ENCODE results near the gene CELSR1. TPM values are rescaled to one million over a fixed set of nuclear protein-coding genes. Genes with fewer than 3 reads are reported as not detected.

Gene CELSR1
- total RNA-seq, 1 donor from 2014 or later, result 8.9 TPM

- TF ChIP-seq CTCF (IDR thresholded peaks at IDR 0.05; ENCODE audit: borderline replicate concordance), result no peak
- H3K36me3 ChIP-seq, result no peaks in the 10 kb centered on the region
- intact Hi-C loops (cut with micrococcal nuclease), result no loop called here
- DNase-seq, result peak; percentile 16
- peak overlapping the region; percentile 89 for H3K27ac ChIP-seq (replicated peaks)
- H3K9me3 ChIP-seq (replicated peaks), result no peaks in the 10 kb centered on the region
- H3K27me3 ChIP-seq (ENCODE audit: low read depth), result no peaks in the 10 kb centered on the region
- peaks cover 92% of the 10 kb centered on the region for H3K4me1 ChIP-seq
- H3K4me3 ChIP-seq, result peak overlapping the region; percentile 91
These were observed 42.5 kb upstream of the CELSR1 start for GRCh38 chr22:46579751-46580449.

- DNase-seq, result peak; percentile 71
These were observed 41.6 kb upstream of the CELSR1 start for GRCh38 chr22:46578824-46579561.

GRCh38 chr22:46578251-46578823, 40.9 kb upstream of the CELSR1 start:
- intact Hi-C loops (cut with micrococcal nuclease), result no loop called here
- Histone ChIP-seq H3K9me3 (replicated peaks) (no peaks in the 10 kb centered on the region), H3K4me1 (peaks cover 92% of the 10 kb centered on the region), H3K27me3 (ENCODE audit: low read depth) (no peaks in the 10 kb centered on the region), H3K36me3 (no peaks in the 10 kb centered on the region), H3K27ac (replicated peaks) (peak overlapping the region; percentile 89), H3K4me3 (peak overlapping the region; percentile 91)
- DNase-seq, result peak; percentile 21
- TF ChIP-seq CTCF (IDR thresholded peaks at IDR 0.05; ENCODE audit: borderline replicate concordance), result no peak

More at GRCh38 chr22:46578824-46579561, 41.6 kb upstream of the CELSR1 start:
- Histone ChIP-seq H3K4me1 (peaks cover 92% of the 10 kb centered on the region), H3K27ac (replicated peaks) (peak overlapping the region; percentile 89), H3K27me3 (ENCODE audit: low read depth) (no peaks in the 10 kb centered on the region), H3K9me3 (replicated peaks) (no peaks in the 10 kb centered on the region), H3K4me3 (peak overlapping the region; percentile 91), H3K36me3 (no peaks in the 10 kb centered on the region)
- intact Hi-C loops (cut with micrococcal nuclease), result no loop called here
- peak; percentile 37 for TF ChIP-seq CTCF (IDR thresholded peaks at IDR 0.05; ENCODE audit: borderline replicate concordance)

- TF ChIP-seq CTCF (IDR thresholded peaks at IDR 0.05; ENCODE audit: borderline replicate concordance), result no peak
- Histone ChIP-seq H3K4me3 (peak overlapping the region; percentile 91), H3K27me3 (ENCODE audit: low read depth) (no peaks in the 10 kb centered on the region), H3K4me1 (peaks cover 92% of the 10 kb centered on the region), H3K36me3 (no peaks in the 10 kb centered on the region), H3K27ac (replicated peaks) (peak overlapping the region; percentile 89), H3K9me3 (replicated peaks) (peaks cover 2% of the 10 kb centered on the region)
- intact Hi-C loops (cut with micrococcal nuclease), result no loop called here
- DNase-seq, result peak; percentile 28
These were observed 40.2 kb upstream of the CELSR1 start for GRCh38 chr22:46577368-46578249.
